ENCODE measurements around the gene SCMH1. TPM values are rescaled to one million over a fixed set of nuclear protein-coding genes. Genes with fewer than 3 reads are reported as not detected.

SCMH1 gene
- total and polyA plus RNA-seq, 10 donors, result 8.6 to 40.5 (median 26.1) TPM

DNA sequence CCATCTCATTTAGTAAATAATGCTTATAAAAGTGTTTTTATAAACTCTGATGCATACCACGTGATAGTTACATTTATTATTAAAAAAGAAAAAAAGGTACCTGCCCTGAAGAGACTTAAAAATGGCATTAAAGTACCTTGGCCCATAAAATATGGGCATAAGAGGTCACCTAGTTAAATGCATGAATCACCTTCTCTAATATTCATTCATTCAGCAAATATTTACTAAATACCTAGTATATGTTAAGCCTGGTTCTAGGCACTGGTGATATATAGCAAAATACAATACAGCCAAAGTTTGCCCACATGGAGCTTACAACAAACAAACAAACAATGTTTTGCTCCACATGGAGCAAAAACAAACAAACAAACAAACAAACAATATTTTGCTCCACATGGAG, 87.0 kb downstream of the SCMH1 start:
- WGBS, 5 donors, result 90 to 97% (median 96%) methylated on average over 1 of the region's 1 CpG
- Histone ChIP-seq H3K4me3 (no peak overlapping the region), H3K9me3 (no peaks in the 10 kb centered on the region), H3K27me3 (replicated peaks in 1 of 7) (no peaks in the 10 kb centered on the region), H3K4me1 (no peaks in the 10 kb centered on the region), H3K27ac (no peak overlapping the region), H3K36me3 (peaks cover 0 to 68% (median 4%) of the 10 kb centered on the region in 6 donors)
- intact Hi-C loops (cut with DNase I; ENCODE audit: low total_unique reads), result no loop called here
- TF ChIP-seq POLR2AphosphoS5 (IDR thresholded peaks at IDR 0.05) (no peak), POLR2A (IDR thresholded peaks at IDR 0.05) (no peak)
- TF ChIP-seq, protein P1, sequence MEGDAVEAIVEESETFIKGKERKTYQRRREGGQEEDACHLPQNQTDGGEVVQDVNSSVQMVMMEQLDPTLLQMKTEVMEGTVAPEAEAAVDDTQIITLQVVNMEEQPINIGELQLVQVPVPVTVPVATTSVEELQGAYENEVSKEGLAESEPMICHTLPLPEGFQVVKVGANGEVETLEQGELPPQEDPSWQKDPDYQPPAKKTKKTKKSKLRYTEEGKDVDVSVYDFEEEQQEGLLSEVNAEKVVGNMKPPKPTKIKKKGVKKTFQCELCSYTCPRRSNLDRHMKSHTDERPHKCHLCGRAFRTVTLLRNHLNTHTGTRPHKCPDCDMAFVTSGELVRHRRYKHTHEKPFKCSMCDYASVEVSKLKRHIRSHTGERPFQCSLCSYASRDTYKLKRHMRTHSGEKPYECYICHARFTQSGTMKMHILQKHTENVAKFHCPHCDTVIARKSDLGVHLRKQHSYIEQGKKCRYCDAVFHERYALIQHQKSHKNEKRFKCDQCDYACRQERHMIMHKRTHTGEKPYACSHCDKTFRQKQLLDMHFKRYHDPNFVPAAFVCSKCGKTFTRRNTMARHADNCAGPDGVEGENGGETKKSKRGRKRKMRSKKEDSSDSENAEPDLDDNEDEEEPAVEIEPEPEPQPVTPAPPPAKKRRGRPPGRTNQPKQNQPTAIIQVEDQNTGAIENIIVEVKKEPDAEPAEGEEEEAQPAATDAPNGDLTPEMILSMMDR (IDR thresholded peaks at IDR 0.05 in 8 of 11, conservative IDR thresholded peaks at IDR 0.05 in 3 of 11), result no peak
- DNase-seq, result no peak

- H3K4me1 ChIP-seq, result no peaks in the 10 kb centered on the region
- TF ChIP-seq POLR2A (IDR thresholded peaks at IDR 0.05) (no peak), POLR2AphosphoS5 (IDR thresholded peaks at IDR 0.05) (no peak)
- TF ChIP-seq, protein P1 (IDR thresholded peaks at IDR 0.05 in 8 of 11, conservative IDR thresholded peaks at IDR 0.05 in 3 of 11), result no peak
- intact Hi-C loops (cut with DNase I; ENCODE audit: low total_unique reads), result no loop called here
- H3K27me3 ChIP-seq (replicated peaks in 1 of 7), result no peaks in the 10 kb centered on the region
- H3K36me3 ChIP-seq, result peaks cover 0 to 66% (median 12%) of the 10 kb centered on the region in 6 donors
- H3K9me3 ChIP-seq, result no peaks in the 10 kb centered on the region
- H3K4me3 ChIP-seq, result no peak overlapping the region
- DNase-seq, result no peak
- no peak overlapping the region for H3K27ac ChIP-seq
Observed at GRCh38 chr1:41153750-41154274, 88.3 kb downstream of the SCMH1 start.

DNA sequence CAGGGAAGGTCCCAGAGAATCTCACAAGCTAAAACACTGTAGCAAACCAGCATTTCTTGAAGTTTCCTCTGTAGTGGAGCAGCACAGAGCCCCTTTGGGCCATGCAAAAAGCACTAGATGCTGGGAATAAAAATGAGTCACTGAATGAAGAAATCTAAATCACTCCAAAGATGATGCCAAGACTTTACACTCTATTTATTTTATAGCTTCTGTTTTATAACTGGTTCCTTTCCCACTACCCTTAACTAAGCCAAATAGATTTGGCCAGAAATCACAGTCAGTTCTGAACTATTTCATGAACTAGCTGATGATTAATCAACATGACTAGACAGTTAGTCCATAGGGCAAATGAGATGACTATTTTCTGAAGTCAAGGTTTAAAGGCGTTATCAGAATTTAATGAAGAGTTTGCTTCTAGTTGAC, 89.5 kb downstream of the SCMH1 start:
- H3K4me3 ChIP-seq, result no peak overlapping the region
- no peaks in the 10 kb centered on the region for H3K4me1 ChIP-seq
- TF ChIP-seq, protein P1 (IDR thresholded peaks at IDR 0.05 in 8 of 11, conservative IDR thresholded peaks at IDR 0.05 in 3 of 11), result no peak
- TF ChIP-seq POLR2A (IDR thresholded peaks at IDR 0.05), result no peak
- no peak for TF ChIP-seq POLR2AphosphoS5 (IDR thresholded peaks at IDR 0.05)
- H3K36me3 ChIP-seq, result peaks cover 0 to 56% (median 12%) of the 10 kb centered on the region in 6 donors
- intact Hi-C loops (cut with DNase I; ENCODE audit: low total_unique reads), result no loop called here
- no peaks in the 10 kb centered on the region for H3K9me3 ChIP-seq
- no peak overlapping the region for H3K27ac ChIP-seq
- DNase-seq, result no peak
- no peaks in the 10 kb centered on the region for H3K27me3 ChIP-seq (replicated peaks in 1 of 7)
- 84 to 100% (median 91%) methylated on average over 1 of the region's 1 CpG for WGBS, 5 donors

DNA sequence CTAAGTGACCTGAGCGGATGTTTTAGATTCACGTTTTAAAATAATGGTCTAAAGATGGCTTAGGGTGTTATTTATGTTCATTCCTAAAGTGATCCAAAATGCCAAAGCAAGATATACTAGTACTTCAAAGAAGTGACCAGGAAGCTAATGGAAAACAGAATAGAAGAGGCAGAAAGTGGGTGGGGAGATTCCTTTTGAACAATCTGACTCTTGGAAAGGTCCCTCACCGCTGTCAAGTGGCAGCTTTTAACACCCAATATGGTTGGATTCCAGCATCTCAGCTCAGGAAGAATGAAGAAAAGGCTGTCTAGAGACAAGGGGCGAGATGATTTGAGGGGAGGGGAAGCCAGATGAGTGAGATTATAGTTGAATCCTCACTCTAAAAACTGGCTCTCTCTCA, 90.3 kb downstream of the SCMH1 start:
- Histone ChIP-seq H3K4me1 (no peaks in the 10 kb centered on the region), H3K36me3 (peaks cover 0 to 61% (median 12%) of the 10 kb centered on the region in 6 donors), H3K9me3 (no peaks in the 10 kb centered on the region), H3K4me3 (no peak overlapping the region), H3K27ac (no peak overlapping the region), H3K27me3 (replicated peaks in 1 of 7) (no peaks in the 10 kb centered on the region)
- WGBS, 5 donors, result 85 to 92% (median 88%) methylated on average over 4 of the region's 4 CpGs
- intact Hi-C loops (cut with DNase I; ENCODE audit: low total_unique reads), result no loop called here
- TF ChIP-seq, protein P1 (IDR thresholded peaks at IDR 0.05 in 8 of 11, conservative IDR thresholded peaks at IDR 0.05 in 3 of 11), result no peak
- TF ChIP-seq POLR2A (IDR thresholded peaks at IDR 0.05) (no peak), POLR2AphosphoS5 (IDR thresholded peaks at IDR 0.05) (no peak)
- DNase-seq, result no peak

Data from spleen (tissue), 11 donors.